ENCODE measurements around the gene STK33.
"Not testable (repeated sequence)": the region's sequence is repeated elsewhere in the genome, so short reads cannot be mapped to it uniquely, and the experiment has no call there.

STK33 gene

GRCh38 chr11:8543278-8543677, 50.8 kb downstream of the STK33 start:
- DNase-seq (ENCODE audit: low spot score): no peak

- no peak for DNase-seq (ENCODE audit: low spot score)
Observed at GRCh38 chr11:8541448-8541847, 52.6 kb downstream of the STK33 start.

- peak; percentile 25 for DNase-seq (ENCODE audit: low spot score)
Observed at GRCh38 chr11:8533332-8533731, 60.7 kb downstream of the STK33 start.

- DNase-seq (ENCODE audit: low spot score): no peak
Observed at GRCh38 chr11:8532475-8532874, 61.6 kb downstream of the STK33 start.

- DNase-seq (ENCODE audit: low spot score): no peak
Observed at GRCh38 chr11:8531982-8532381, 62.0 kb downstream of the STK33 start.

- DNase-seq (ENCODE audit: low spot score): no peak
Observed at GRCh38 chr11:8531312-8531711, 62.7 kb downstream of the STK33 start.

- DNase-seq (ENCODE audit: low spot score): no peak
Observed at GRCh38 chr11:8527939-8528338, 66.1 kb downstream of the STK33 start.

GRCh38 chr11:8523396-8523795, 70.6 kb downstream of the STK33 start:
- DNase-seq (ENCODE audit: low spot score): no peak

GRCh38 chr11:8512547-8512946, 81.5 kb downstream of the STK33 start:
- no peak for DNase-seq (ENCODE audit: low spot score)

GRCh38 chr11:8503910-8504364, 90.1 kb downstream of the STK33 start:
- DNase-seq (ENCODE audit: low spot score): no peak

GRCh38 chr11:8501836-8502235, 92.2 kb downstream of the STK33 start:
- no peak for DNase-seq (ENCODE audit: low spot score)

GRCh38 chr11:8488395-8488794, 105.6 kb downstream of the STK33 start:
- DNase-seq (ENCODE audit: low spot score): no peak

- no peak for DNase-seq (ENCODE audit: low spot score)
Observed at GRCh38 chr11:8487261-8487660, 106.8 kb downstream of the STK33 start.

- DNase-seq (ENCODE audit: low spot score): no peak
Observed at GRCh38 chr11:8484251-8484650, 109.8 kb downstream of the STK33 start.

GRCh38 chr11:8480858-8481257, 113.2 kb downstream of the STK33 start:
- no peak for DNase-seq (ENCODE audit: low spot score)

GRCh38 chr11:8477680-8478079, 116.3 kb downstream of the STK33 start:
- DNase-seq (ENCODE audit: low spot score): no peak

- DNase-seq (ENCODE audit: low spot score): no peak
Observed at GRCh38 chr11:8477151-8477550, 116.9 kb downstream of the STK33 start.

- not testable (repeated sequence) for DNase-seq (ENCODE audit: low spot score)
Observed at GRCh38 chr11:8467806-8468205, 126.2 kb downstream of the STK33 start.

GRCh38 chr11:8467356-8467755, 126.7 kb downstream of the STK33 start:
- DNase-seq (ENCODE audit: low spot score): not testable (repeated sequence)

GRCh38 chr11:8466884-8467283, 127.1 kb downstream of the STK33 start:
- DNase-seq (ENCODE audit: low spot score): not testable (repeated sequence)

GRCh38 chr11:8459711-8460399, 134.2 kb downstream of the STK33 start:
- DNase-seq (ENCODE audit: low spot score): no peak

- DNase-seq (ENCODE audit: low spot score): no peak
Observed at GRCh38 chr11:8442301-8442700, 151.7 kb downstream of the STK33 start.

- DNase-seq (ENCODE audit: low spot score): no peak
Observed at GRCh38 chr11:8440649-8441048, 153.4 kb downstream of the STK33 start.

GRCh38 chr11:8429483-8429882, 164.5 kb downstream of the STK33 start:
- no peak for DNase-seq (ENCODE audit: low spot score)

All from germinal center (tissue), 1 donor.